Measurements from ENCODE around the gene GPAT3.
"Not testable (repeated sequence)": the region's sequence is repeated elsewhere in the genome, so short reads cannot be mapped to it uniquely, and the experiment has no call there.

The GPAT3 gene

DNA sequence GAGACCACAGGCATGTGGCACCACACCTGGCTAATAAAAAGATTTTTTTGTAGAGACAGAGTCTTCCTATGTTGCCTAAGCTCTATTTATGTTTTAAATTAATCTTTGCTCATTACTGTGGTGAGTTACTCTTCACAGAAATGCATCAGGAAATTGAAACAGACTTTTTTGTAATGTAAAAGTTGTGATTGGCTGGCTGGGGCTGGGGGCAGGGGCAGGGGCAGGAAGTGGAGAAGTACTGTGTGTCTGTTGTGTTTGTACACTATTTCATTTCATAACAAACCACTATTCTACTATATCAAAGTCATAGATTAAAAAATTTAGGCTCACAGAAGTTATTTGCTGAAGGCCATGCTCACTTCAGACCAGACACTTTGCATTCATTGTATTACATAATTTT lies 31.9 kb upstream of the GPAT3 start:
- no peak for DNase-seq (ENCODE audit: low spot score)
- TF ChIP-seq, protein P1, sequence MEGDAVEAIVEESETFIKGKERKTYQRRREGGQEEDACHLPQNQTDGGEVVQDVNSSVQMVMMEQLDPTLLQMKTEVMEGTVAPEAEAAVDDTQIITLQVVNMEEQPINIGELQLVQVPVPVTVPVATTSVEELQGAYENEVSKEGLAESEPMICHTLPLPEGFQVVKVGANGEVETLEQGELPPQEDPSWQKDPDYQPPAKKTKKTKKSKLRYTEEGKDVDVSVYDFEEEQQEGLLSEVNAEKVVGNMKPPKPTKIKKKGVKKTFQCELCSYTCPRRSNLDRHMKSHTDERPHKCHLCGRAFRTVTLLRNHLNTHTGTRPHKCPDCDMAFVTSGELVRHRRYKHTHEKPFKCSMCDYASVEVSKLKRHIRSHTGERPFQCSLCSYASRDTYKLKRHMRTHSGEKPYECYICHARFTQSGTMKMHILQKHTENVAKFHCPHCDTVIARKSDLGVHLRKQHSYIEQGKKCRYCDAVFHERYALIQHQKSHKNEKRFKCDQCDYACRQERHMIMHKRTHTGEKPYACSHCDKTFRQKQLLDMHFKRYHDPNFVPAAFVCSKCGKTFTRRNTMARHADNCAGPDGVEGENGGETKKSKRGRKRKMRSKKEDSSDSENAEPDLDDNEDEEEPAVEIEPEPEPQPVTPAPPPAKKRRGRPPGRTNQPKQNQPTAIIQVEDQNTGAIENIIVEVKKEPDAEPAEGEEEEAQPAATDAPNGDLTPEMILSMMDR (IDR thresholded peaks at IDR 0.05; ENCODE audit: borderline replicate concordance, control extremely low read depth, extremely low read depth, insufficient read depth, missing control alignments), result no peak
- in situ Hi-C loops (cut with MboI; ENCODE audit: low sequenced_read_pairs, unreplicated experiment), result loop anchor here (5.0 kb wide), 1 partner anchor 133 kb away; no protein-coding TSS in a partner anchor

DNA sequence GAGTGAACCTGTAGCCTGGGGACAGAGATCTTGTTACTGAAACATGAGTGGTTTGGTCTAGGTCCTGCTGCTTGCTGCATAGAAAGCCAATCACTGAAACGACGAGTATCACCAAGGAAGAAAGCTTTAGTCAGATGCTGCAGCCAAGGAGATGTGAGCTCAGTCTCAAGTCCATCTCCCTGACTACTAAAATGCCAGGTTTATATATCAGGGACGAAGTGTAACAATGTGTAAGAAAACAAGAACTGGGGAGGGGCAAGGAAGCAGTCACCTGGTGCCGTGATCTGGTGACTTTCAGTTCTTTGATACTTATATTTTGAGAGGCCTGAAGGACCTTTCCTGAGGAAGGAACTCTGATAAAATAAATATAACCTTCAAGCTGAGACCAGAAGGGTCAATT lies 31.4 kb upstream of the GPAT3 start:
- no peak for DNase-seq (ENCODE audit: low spot score)
- TF ChIP-seq, protein P1 (IDR thresholded peaks at IDR 0.05; ENCODE audit: borderline replicate concordance, control extremely low read depth, extremely low read depth, insufficient read depth, missing control alignments), result no peak
- in situ Hi-C loops (cut with MboI; ENCODE audit: low sequenced_read_pairs, unreplicated experiment), result loop anchor here (5.0 kb wide), 1 partner anchor 133 kb away; no protein-coding TSS in a partner anchor

DNA sequence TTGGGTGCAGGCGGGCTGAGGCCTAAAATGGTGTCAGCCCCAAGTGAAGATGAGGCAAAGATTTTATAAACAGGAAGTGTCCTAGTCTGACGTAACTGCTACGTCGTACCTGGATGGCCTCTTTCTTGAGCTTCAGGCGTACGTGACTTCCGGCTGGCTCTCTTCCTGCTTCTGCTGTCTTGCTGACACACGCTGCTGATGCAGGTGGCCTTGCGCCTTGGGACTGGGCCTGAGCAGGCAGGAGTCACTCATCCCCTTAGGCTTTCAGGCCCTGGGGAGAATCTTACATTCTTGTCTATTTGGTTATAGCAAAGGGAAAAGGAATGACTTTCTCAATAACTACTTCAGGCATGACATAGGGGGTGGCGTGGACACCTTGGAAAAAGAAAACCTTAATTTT lies 30.9 kb upstream of the GPAT3 start:
- in situ Hi-C loops (cut with MboI; ENCODE audit: low sequenced_read_pairs, unreplicated experiment), result loop anchor here (5.0 kb wide), 1 partner anchor 132 kb away; no protein-coding TSS in a partner anchor
- DNase-seq (ENCODE audit: low spot score), result no peak
- TF ChIP-seq, protein P1 (IDR thresholded peaks at IDR 0.05; ENCODE audit: borderline replicate concordance, control extremely low read depth, extremely low read depth, insufficient read depth, missing control alignments), result no peak

GRCh38 chr4:83509156-83509585 lies 26.7 kb upstream of the GPAT3 start:
- in situ Hi-C loops (cut with MboI; ENCODE audit: low sequenced_read_pairs, unreplicated experiment), result not testable (repeated sequence)
- peak; percentile 55 for DNase-seq (ENCODE audit: low spot score)
- TF ChIP-seq, protein P1 (IDR thresholded peaks at IDR 0.05; ENCODE audit: borderline replicate concordance, control extremely low read depth, extremely low read depth, insufficient read depth, missing control alignments), result peak; percentile 57

GRCh38 chr4:83510442-83510841 lies 25.5 kb upstream of the GPAT3 start:
- in situ Hi-C loops (cut with MboI; ENCODE audit: low sequenced_read_pairs, unreplicated experiment), result no loop called here
- TF ChIP-seq, protein P1 (IDR thresholded peaks at IDR 0.05; ENCODE audit: borderline replicate concordance, control extremely low read depth, extremely low read depth, insufficient read depth, missing control alignments), result no peak
- DNase-seq (ENCODE audit: low spot score), result no peak

GRCh38 chr4:83516042-83516772 lies 19.7 kb upstream of the GPAT3 start:
- in situ Hi-C loops (cut with MboI; ENCODE audit: low sequenced_read_pairs, unreplicated experiment), result no loop called here
- no peak for DNase-seq (ENCODE audit: low spot score)
- TF ChIP-seq, protein P1 (IDR thresholded peaks at IDR 0.05; ENCODE audit: borderline replicate concordance, control extremely low read depth, extremely low read depth, insufficient read depth, missing control alignments), result no peak

Data from GM13976 (cell line).